Aorta (tissue), 5 donors: Measurements from ENCODE around the gene CHM. TPM values are rescaled to one million over a fixed set of nuclear protein-coding genes. Genes with fewer than 3 reads are reported as not detected.
"Not testable (repeated sequence)": the region's sequence is repeated elsewhere in the genome, so short reads cannot be mapped to it uniquely, and the experiment has no call there.

ENCODE experiments used
- ATAC-seq: fragments of 200-7000 bp; cut with Tn5 transposase; one replicate; pipeline ENCODE4 v1.9.1; 2022; ENCODE audit warnings: moderate library complexity; ENCODE audit not compliant: low FRiP score
- DNase-seq, 2 donors: peaks; one replicate each; pipeline ENCODE4 v3.0.0-alpha.2; 2020
- H3K27ac ChIP-seq, 2 donors: one replicate each; pipeline ENCODE4 v1.5.1; 2013; ENCODE audit warnings: low read length in 2 of 2, mild to moderate bottlenecking in 2 of 2, moderate library complexity in 2 of 2, control low read depth in 1 of 2, inconsistent platforms in 1 of 2, low read depth in 1 of 2
- H3K27me3 ChIP-seq, 2 donors: one replicate each; pipeline ENCODE4 v1.6.1; 2013; ENCODE audit warnings: control low read depth in 1 of 2, low read length in 1 of 2, mild to moderate bottlenecking in 1 of 2, moderate library complexity in 1 of 2; ENCODE audit not compliant: insufficient read depth in 2 of 2, control insufficient read depth in 1 of 2
- H3K36me3 ChIP-seq, 2 donors: one replicate each; pipeline ENCODE4 v1.6.1; 2013; ENCODE audit warnings: control low read depth in 1 of 2, low read length in 1 of 2, mild to moderate bottlenecking in 1 of 2; ENCODE audit not compliant: insufficient read depth in 2 of 2, control insufficient read depth in 1 of 2
- H3K4me1 ChIP-seq, 2 donors: one replicate each; pipeline ENCODE4 v1.6.1; 2013; ENCODE audit warnings: low read length in 2 of 2, control low read depth in 1 of 2, mild to moderate bottlenecking in 1 of 2, moderate library complexity in 1 of 2; ENCODE audit not compliant: insufficient read depth in 2 of 2, control insufficient read depth in 1 of 2
- H3K4me3 ChIP-seq, 2 donors: one replicate each; pipeline ENCODE4 v1.5.1; 2013; ENCODE audit warnings: low read length in 2 of 2, control low read depth in 1 of 2, mild to moderate bottlenecking in 1 of 2
- H3K9me3 ChIP-seq: one replicate; pipeline ENCODE4 v1.6.1; 2013; ENCODE audit warnings: mild to moderate bottlenecking, low read length; ENCODE audit not compliant: control insufficient read depth
- WGBS, 2 donors: extraction: QIAGEN DNeasy Blood & Tissue Kit; methylation state at CpG; one replicate each; pipeline ENCODE4 v1.1.7; 2013; 5-methylcytosine and 5-hydroxymethylcytosine counted together
- intact Hi-C, 2 donors: fragments of 100-400 bp; cut with DNase I; formaldehyde crosslinking; loops; one replicate each; pipeline versions ENCODE4 v1.14.2 to v1.15.0; 2022
- polyA plus RNA-seq, 2 donors: library from polyadenylated mRNA; stranded (reverse); fragments of 200-250 nt; gene quantifications; one replicate each; pipeline ENCODE4 v1.2.3, GENCODE V29; 2013
- total RNA-seq, 2 donors: library from RNA; stranded (reverse); fragmentation: NEBNext Ultra II Directional; extraction: Animal tissue kit (Norgen Biotek cat#: 25700); gene quantifications; one replicate each; pipeline ENCODE4 v1.2.1, GENCODE V29; 2021
- donor health status: healthy with polysubstance abuse.
- donor health status: Bipolar disorder and iron deficiency.
- donor health status: DM: no; HTN: no; CAD: no.
- donor health status: DM: no; HTN: no; CAD: no.
- donor health status: DM: yes; HTN: yes; CAD: no.

Gene CHM
- total and polyA plus RNA-seq, 4 donors, result 2.8 to 30.7 (median 20.9) TPM

- ATAC-seq (no peak), DNase-seq (no peak)
- intact Hi-C loops, result no loop called here
- peaks cover 0 to 3% of the 10 kb centered on the region in 2 donors for H3K4me1 ChIP-seq
- H3K27ac ChIP-seq, result no peak overlapping the region
- H3K36me3 ChIP-seq, result no peaks in the 10 kb centered on the region
- no peak overlapping the region for H3K4me3 ChIP-seq
- H3K9me3 ChIP-seq, result no peaks in the 10 kb centered on the region
- WGBS, 2 donors, result 60 to 93% methylated on average over 2 of the region's 2 CpGs
- no peaks in the 10 kb centered on the region for H3K27me3 ChIP-seq
These were observed 53.7 kb downstream of the CHM start for GRCh38 chrX:85993539-85994197.

- Histone ChIP-seq H3K9me3 (no peaks in the 10 kb centered on the region), H3K27me3 (no peaks in the 10 kb centered on the region), H3K4me1 (peaks cover 0 to 3% of the 10 kb centered on the region in 2 donors), H3K36me3 (no peaks in the 10 kb centered on the region), H3K27ac (no peak overlapping the region), H3K4me3 (no peak overlapping the region)
- intact Hi-C loops, result no loop called here
- no peak for DNase-seq
- ATAC-seq, result no peak
- WGBS, 2 donors, result 29 to 41% methylated on average over 3 of the region's 3 CpGs
These were observed 54.5 kb downstream of the CHM start for GRCh38 chrX:85992811-85993229.

- H3K36me3 ChIP-seq, result no peaks in the 10 kb centered on the region
- 63 to 64% methylated on average over 3 of the region's 3 CpGs for WGBS, 2 donors
- H3K4me1 ChIP-seq, result peaks cover 0 to 3% of the 10 kb centered on the region in 2 donors
- DNase-seq (no peak), ATAC-seq (no peak)
- intact Hi-C loops, result no loop called here
- H3K9me3 ChIP-seq, result no peaks in the 10 kb centered on the region
- no peak overlapping the region for H3K4me3 ChIP-seq
- no peak overlapping the region for H3K27ac ChIP-seq
- H3K27me3 ChIP-seq, result no peaks in the 10 kb centered on the region
These were observed 59.0 kb downstream of the CHM start for GRCh38 chrX:85988353-85988752.

GRCh38 chrX:85980286-85980685 is 67.1 kb downstream of the CHM start:
- H3K36me3 ChIP-seq, result no peaks in the 10 kb centered on the region
- 97 to 98% methylated on average over 1 of the region's 1 CpG for WGBS, 2 donors
- no peak overlapping the region for H3K27ac ChIP-seq
- H3K9me3 ChIP-seq, result no peaks in the 10 kb centered on the region
- ATAC-seq (no peak), DNase-seq (no peak)
- H3K4me1 ChIP-seq, result no peaks in the 10 kb centered on the region
- H3K4me3 ChIP-seq, result no peak overlapping the region
- intact Hi-C loops, result no loop called here
- no peaks in the 10 kb centered on the region for H3K27me3 ChIP-seq

- DNase-seq, result no peak
- no peaks in the 10 kb centered on the region for H3K4me1 ChIP-seq
- H3K27me3 ChIP-seq, result no peaks in the 10 kb centered on the region
- no peak for ATAC-seq
- intact Hi-C loops, result no loop called here
- 71 to 79% methylated on average over 3 of the region's 3 CpGs for WGBS, 2 donors
- no peak overlapping the region for H3K4me3 ChIP-seq
- no peak overlapping the region for H3K27ac ChIP-seq
- no peaks in the 10 kb centered on the region for H3K9me3 ChIP-seq
- no peaks in the 10 kb centered on the region for H3K36me3 ChIP-seq
These were observed 70.1 kb downstream of the CHM start for GRCh38 chrX:85977218-85977617.

GRCh38 chrX:85972351-85972750 is 75.0 kb downstream of the CHM start:
- 97 to 98% methylated on average over 24 to 33 of the region's 33 CpGs for WGBS, 2 donors
- H3K27ac ChIP-seq, DNase-seq, H3K27me3 ChIP-seq, H3K36me3 ChIP-seq, intact Hi-C loops, H3K9me3 ChIP-seq, H3K4me3 ChIP-seq, H3K4me1 ChIP-seq, ATAC-seq: not testable (repeated sequence)

- Histone ChIP-seq H3K9me3 (no peaks in the 10 kb centered on the region), H3K36me3 (no peaks in the 10 kb centered on the region)
- 45 to 46% methylated on average over 2 of the region's 2 CpGs for WGBS, 2 donors
These were observed 82.6 kb downstream of the CHM start for GRCh38 chrX:85964744-85965143.

GRCh38 chrX:85963736-85964135 is 83.6 kb downstream of the CHM start:
- WGBS, 2 donors, result 67 to 78% methylated on average over 5 of the region's 5 CpGs
- DNase-seq (no peak), ATAC-seq (no peak)
- Histone ChIP-seq H3K9me3 (no peaks in the 10 kb centered on the region), H3K36me3 (no peaks in the 10 kb centered on the region), H3K27me3 (no peaks in the 10 kb centered on the region), H3K27ac (no peak overlapping the region), H3K4me3 (no peak overlapping the region), H3K4me1 (no peaks in the 10 kb centered on the region)
- intact Hi-C loops, result no loop called here

More at GRCh38 chrX:85964744-85965143, 82.6 kb downstream of the CHM start:
- no peak overlapping the region for H3K27ac ChIP-seq
- intact Hi-C loops, result no loop called here
- ATAC-seq (no peak), DNase-seq (no peak)
- no peaks in the 10 kb centered on the region for H3K4me1 ChIP-seq
- no peaks in the 10 kb centered on the region for H3K27me3 ChIP-seq
- H3K4me3 ChIP-seq, result no peak overlapping the region

GRCh38 chrX:85955510-85955909 is 91.8 kb downstream of the CHM start:
- Histone ChIP-seq H3K27ac (no peak overlapping the region), H3K27me3 (no peaks in the 10 kb centered on the region), H3K36me3 (no peaks in the 10 kb centered on the region), H3K4me1 (no peaks in the 10 kb centered on the region), H3K9me3 (no peaks in the 10 kb centered on the region), H3K4me3 (no peak overlapping the region)
- intact Hi-C loops, result no loop called here
- ATAC-seq (no peak), DNase-seq (no peak)
- 86 to 92% methylated on average over 3 of the region's 3 CpGs for WGBS, 2 donors
